ENCODE results near the gene CCNF. TPM values are rescaled to one million over a fixed set of nuclear protein-coding genes. Genes with fewer than 3 reads are reported as not detected.

The CCNF gene
- total and polyA plus RNA-seq, 2 of the 8 experiments (the other 6 are each of a cell fraction or from before 2014, with no cell fraction given), result 15.4 to 54.3 TPM

- Histone ChIP-seq H3K27me3 (replicated peaks in 1 of 4; ENCODE audit: control insufficient read depth in 3 of 4, extremely low read depth in 1 of 4, insufficient read depth in 3 of 4, low read length in 3 of 4) (peaks cover 24 to 61% (median 54%) of the 10 kb centered on the region in 4 experiments), H3K79me2 (ENCODE audit: control insufficient read depth in 1 of 2, insufficient read depth in 2 of 2, low read length in 2 of 2) (no peaks in the 10 kb centered on the region), H3K79me1 (ENCODE audit: low read depth, low read length) (no peaks in the 10 kb centered on the region), H4K5ac (ENCODE audit: insufficient read length, low read depth, low read length) (no peak overlapping the region), H3K23ac (ENCODE audit: insufficient read length) (no peak overlapping the region), H3K4me2 (ENCODE audit: insufficient read depth in 1 of 2, low read depth in 2 of 2, low read length in 2 of 2) (peak overlapping the region; percentile 53 to 75), H3K4me1 (replicated peaks in 1 of 4; ENCODE audit: control insufficient read depth in 3 of 4, insufficient read depth in 4 of 4, low read length in 3 of 4) (peaks cover 0 to 41% (median 31%) of the 10 kb centered on the region in 4 experiments; a peak in 6 of 7 replicates), H4K20me1 (replicated peaks in 1 of 2; ENCODE audit: control insufficient read depth in 1 of 2, insufficient read depth in 2 of 2, low read length in 2 of 2) (peaks cover 2 to 10% of the 10 kb centered on the region in 2 experiments), H4K91ac (replicated peaks; ENCODE audit: insufficient read length, low read length) (no peak overlapping the region), H3K4me3 (ENCODE audit: extremely low read depth in 1 of 4, insufficient read depth in 2 of 4, low read depth in 3 of 4, low read length in 4 of 4) (peak overlapping the region in 1 of 4 experiments; percentile 56; a peak in 2 of 8 replicates), H3K18ac (ENCODE audit: extremely low read depth, low read length) (no peak overlapping the region; the same call in 1 of the 2 replicates), H2BK15ac (ENCODE audit: low read length) (no peak overlapping the region), H3K36me3 (ENCODE audit: control insufficient read depth in 2 of 4, insufficient read depth in 4 of 4, low read length in 3 of 4) (no peaks in the 10 kb centered on the region), H2BK120ac (replicated peaks; ENCODE audit: low read depth, low read length) (no peak overlapping the region), H3K4ac (replicated peaks; ENCODE audit: insufficient read length, low read depth, low read length) (no peak overlapping the region), H3K14ac (ENCODE audit: insufficient read length) (no peak overlapping the region), H3K9ac (replicated peaks in 1 of 4; ENCODE audit: extremely low read depth in 1 of 4, low read depth in 3 of 4, low read length in 3 of 4) (no peak overlapping the region), H2AK5ac (ENCODE audit: low read depth, low read length) (no peak overlapping the region), H2BK12ac (ENCODE audit: low read depth, low read length) (no peak overlapping the region; the same call in 1 of the 2 replicates), H2AFZ (ENCODE audit: low read length) (no peak overlapping the region), H3K9me3 (ENCODE audit: insufficient read depth in 2 of 2, low read depth in 1 of 2, low read length in 1 of 2) (no peaks in the 10 kb centered on the region), H4K8ac (ENCODE audit: extremely low read depth, insufficient read depth, low read length) (no peak overlapping the region), H3K56ac (replicated peaks; ENCODE audit: insufficient read length, low read depth, low read length) (no peak overlapping the region), H2BK20ac (ENCODE audit: low read length) (no peak overlapping the region), H3K27ac (ENCODE audit: low read depth, low read length) (no peak overlapping the region), H2BK5ac (ENCODE audit: low read depth, low read length) (no peak overlapping the region), H3K23me2 (ENCODE audit: low read depth, low read length) (peaks cover 27% of the 10 kb centered on the region; the same call in 1 of the 2 replicates)
- ChIA-PET POLR2A (ENCODE audit: partially characterized antibody) (interaction anchor here (0.9 to 2.8 kb wide), 6 partner anchors 11 to 62 kb away, joined by 3 to 8 read pairs (median 6); partner anchors contain the start of genes AMDHD2 and TEDC2), CTCF (ENCODE audit: partially characterized antibody) (interaction anchor here (1.0 to 4.0 kb wide), 2 partner anchors 10 to 130 kb away, joined by 4 to 15 read pairs; partner anchors contain the start of genes ABCA3 and TEDC2)
- DNase-seq (ENCODE audit: low read depth in 1 of 2, low spot score in 2 of 2), result no peak
- TF ChIP-seq MAFK (IDR thresholded peaks at IDR 0.05; ENCODE audit: low read depth, low read length) (no peak), CHD2 (IDR thresholded peaks at IDR 0.05; ENCODE audit: low read length) (no peak), CBX8 (IDR thresholded peaks at IDR 0.05; ENCODE audit: borderline replicate concordance, low read depth, low read length) (no peak), E2F6 (IDR thresholded peaks at IDR 0.05) (peak; percentile 34; the same call in 1 of the 2 replicates), MAX (IDR thresholded peaks at IDR 0.05) (peak; percentile 78), GTF2F1 (IDR thresholded peaks at IDR 0.05; ENCODE audit: borderline replicate concordance, low read depth, low read length) (no peak), POU5F1 (IDR thresholded peaks at IDR 0.05; ENCODE audit: low read depth, low read length) (no peak)
- no peak for FAIRE-seq
- WGBS, 2 experiments (ENCODE audit: extremely low coverage in 1 of 2, insufficient coverage in 1 of 2, insufficient read length in 1 of 2, insufficient replicate concordance in 2 of 2, low coverage in 1 of 2, low lambda C conversion rate in 2 of 2, missing lambda C conversion rate in 1 of 2), result 57% methylated on average over 9 of the region's 9 CpGs; no CpG with 5 or more reads in 1 of the 2 experiments
Observed at GRCh38 chr16:2470603-2471015, 41.4 kb downstream of the CCNF start.
